Epidermal melanocyte (primary cell): ENCODE measurements around the gene FXYD1.

ENCODE experiments used
- DNase-seq: peaks from one replicate; pipeline ENCODE4 v3.0.0; 2011; ENCODE audit warnings: low spot score; ENCODE audit not compliant: insufficient read length

Gene FXYD1

DNA sequence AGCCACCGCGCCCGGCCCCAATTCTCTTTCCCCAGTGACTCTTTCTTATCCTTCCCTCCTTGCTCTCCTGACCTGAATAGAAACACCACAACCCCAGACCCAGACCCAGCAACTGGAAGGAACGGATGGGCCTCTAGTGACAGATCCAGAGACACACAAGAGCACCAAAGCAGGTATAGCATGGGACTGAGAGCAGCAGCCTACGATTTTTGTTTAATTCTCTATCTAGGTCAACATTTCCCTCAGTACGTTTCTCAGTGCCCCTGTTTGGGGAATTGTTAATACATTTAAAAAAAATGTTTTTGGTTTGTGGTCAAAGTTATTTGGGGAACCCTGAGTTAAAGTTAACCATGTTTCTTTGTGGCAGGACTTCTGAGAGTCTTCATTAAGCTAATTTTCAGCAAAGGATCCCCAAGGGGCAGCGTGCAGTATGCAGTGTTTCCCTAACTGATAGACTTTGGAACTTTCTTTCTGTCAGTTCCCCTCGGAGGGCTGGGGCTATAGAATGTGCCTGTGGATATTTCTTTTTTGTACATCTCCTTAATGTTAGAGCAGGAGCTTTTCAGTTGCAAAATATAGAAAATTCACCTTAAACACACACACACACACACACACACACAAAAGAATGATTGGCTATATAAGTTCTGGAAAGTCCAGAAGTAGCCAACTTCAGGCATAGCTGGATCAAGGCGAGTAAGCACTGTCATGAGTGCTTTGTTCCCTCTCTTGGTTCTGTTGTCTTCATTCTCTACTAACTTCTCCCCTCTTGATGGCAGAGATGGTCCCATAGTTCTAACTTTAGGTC lies 22.2 kb downstream of the FXYD1 start:
- no peak for DNase-seq

DNA sequence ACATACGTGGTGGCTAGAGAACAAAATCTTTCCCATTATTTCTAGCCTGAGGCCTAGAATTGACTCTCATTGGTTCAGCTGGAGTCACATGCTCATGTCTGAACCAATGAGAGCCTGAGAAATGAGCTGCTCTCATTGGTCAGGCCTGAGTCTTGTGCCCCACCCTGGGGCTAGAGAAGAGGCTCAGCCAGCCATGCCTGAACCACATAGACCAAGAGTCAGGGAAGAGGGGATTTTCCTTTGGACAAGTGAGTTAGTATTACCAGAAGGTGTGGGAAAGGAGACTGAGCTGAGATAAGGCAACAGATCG lies 22.8 kb downstream of the FXYD1 start:
- DNase-seq, result no peak

DNA sequence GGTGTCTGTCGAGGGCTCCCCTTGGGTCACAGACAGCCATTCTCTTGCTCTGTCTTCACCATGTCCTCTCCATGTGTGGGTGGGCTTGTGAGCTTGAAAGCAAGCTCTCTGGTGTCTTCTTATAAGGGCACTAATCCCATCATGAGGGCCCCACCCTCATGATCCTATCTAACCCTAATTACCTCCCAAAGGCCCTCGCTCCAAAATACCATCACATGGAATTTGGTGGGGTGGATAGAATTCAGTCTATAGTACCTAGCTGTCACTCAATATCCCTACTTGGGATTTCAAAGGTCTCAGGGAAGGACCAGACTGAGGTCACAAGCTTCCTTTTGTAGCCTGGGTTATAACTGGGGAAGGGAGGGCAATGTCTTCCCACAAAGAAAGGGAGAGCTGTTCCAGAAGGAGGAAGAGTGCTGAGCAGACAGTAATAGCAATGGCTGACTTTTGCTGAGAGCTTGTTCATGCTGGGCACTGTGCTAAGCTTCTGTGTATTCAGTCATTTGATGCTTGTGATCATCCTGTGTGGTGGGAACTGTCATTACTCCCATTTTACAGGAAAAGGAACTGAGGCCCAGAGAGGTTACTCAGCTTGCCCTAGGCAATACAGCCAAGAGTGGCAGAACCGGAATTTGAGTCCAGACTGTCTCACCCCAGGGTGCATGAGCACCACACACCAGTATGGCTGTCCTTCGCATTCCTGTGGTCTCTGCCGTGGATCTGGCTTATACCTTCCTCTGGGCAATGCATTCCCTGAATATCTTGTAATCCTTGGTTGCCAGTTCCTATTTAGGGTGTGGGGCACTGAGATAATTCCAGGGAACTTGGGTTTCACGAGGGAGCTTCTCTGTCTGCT lies 24.1 kb downstream of the FXYD1 start:
- DNase-seq, result no peak

DNA sequence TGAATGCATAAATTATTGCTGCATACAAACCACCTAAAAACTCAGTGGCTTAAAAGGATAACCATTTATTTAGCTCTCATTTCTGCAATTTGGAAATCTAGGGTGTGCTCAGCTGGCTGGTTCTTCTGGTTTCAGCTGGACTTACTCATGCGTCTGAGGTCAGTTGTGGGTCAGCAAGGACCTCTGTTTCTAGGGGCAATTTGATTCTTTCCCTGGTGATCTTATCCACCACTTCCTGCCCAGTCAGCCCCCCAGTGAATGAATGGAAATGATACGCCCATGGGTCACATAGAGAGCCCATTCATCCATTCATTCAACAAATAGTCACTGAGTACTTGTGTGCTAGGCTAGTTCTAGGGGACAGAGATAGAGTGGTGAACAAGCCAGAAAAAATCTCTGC lies 25.8 kb downstream of the FXYD1 start:
- DNase-seq, result no peak

DNA sequence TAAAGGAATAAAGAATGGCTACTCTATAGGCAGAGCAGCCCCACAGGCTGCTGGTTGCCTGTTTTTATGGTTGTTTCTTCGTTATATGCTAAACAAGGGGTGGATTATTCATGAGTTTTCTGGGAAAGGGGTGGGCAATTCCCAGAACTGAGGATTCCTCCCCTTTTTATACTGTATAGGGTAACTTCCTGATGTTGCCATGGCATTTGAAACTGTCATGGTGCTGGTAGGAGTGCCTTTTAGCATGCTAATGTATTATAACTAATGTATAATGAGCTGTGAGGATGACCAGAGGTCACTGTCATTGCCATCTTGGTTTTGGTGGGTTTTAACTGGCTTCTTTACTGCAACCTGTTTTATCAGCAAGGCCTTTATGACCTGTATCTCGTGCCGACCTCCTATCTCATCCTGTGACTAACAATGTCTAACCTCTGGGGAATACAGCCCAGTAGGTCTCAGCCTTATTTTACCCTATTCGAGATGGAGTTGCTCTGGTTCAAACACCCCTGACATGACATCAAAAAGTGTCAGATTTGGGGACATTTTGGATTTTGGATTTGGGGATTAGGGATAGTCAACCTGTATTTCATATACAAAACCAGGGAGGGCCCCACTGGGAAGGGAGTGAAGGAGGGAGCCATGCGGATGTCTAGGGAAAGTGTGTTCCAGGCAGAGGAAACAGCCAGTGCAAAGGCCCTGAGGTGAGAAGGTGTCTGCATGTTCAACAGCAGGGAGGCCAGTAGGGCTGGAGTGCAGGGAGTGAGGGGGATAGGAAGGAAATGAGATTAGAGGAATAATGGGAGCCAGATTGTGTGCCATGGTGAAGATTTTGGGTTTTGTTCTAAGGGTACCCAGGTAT lies 26.8 kb downstream of the FXYD1 start:
- no peak for DNase-seq

DNA sequence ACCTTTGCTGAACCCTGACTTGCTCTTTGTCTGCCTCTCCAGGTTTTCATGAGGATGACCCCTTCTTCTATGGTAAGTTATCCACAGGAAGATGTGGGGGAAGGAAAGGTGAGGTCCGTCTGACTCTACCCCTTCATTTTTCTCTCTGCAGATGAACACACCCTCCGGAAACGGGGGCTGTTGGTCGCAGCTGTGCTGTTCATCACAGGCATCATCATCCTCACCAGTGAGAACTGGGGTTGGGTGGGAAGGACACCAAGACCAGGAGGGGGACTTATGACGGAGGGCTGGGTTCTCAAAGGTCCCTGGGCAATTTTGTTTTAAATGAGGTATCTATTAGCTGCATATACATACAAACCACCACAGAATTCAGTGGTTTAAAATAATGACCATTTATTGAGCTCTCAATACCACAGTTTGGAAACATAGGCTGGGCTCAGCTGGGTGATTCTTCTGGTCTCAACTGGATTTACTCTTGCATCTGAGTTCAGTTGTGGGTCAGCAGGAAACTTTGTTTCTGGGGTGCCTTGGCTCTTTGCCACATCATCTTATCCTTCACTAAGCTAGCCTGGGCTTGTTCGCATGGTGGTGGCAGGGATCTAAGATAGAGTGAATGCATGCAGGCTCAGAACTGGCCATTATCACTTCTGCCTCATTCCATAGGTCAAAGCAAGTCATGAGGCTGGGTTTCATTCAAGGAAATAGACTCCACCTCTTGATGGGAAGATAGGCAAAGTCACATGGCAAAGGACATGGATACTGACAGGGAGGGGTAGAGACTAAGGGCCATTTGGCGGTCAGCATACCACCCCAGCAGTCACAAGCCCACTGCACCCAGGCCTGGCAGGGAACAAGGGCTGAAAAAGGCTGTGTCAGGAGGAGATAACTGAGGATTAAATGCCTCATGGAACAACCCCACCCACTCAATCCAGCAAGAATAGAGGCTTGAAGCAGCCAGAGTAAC lies 27.8 kb downstream of the FXYD1 start:
- no peak for DNase-seq

DNA sequence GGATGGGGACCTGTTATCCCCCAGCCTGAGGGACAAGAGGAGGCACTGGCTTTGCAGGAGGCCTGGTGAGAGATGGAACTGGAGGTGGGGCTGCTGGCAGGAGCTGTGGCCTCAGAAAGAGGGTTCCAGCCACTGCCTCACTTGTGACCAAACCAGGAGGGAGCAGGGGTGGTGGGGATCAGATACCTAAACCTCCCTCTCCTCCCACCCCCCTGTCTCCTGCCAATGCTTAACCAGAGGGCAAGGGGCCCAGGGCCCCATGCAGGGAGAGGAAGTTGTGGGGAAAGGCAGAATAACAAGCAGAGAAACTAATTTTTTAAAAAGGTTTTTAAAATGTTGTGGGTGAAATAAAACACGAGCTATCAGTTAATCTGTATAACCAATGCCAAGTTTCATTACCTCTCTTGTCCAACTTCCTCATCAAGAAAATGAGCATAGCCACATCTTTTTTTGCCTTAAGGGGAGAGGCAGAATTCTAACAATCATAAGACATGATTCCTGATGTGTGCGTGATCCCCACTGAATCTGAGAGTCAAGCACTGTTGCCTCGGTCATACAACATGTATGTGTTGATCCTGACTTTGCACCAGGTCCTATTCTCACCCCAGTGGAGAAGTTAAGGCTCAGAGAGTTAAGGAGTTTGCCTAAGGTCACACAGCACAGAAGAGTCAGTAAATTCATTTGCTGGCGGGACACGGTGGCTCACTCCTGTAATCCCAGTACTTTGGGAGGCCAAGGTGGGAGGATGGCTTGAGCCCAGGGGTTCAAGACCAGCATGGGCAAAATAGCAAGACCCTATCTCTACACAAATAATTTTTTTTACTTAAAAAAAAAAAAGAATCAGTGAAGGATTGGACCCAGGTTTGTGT lies 28.9 kb downstream of the FXYD1 start:
- no peak for DNase-seq

DNA sequence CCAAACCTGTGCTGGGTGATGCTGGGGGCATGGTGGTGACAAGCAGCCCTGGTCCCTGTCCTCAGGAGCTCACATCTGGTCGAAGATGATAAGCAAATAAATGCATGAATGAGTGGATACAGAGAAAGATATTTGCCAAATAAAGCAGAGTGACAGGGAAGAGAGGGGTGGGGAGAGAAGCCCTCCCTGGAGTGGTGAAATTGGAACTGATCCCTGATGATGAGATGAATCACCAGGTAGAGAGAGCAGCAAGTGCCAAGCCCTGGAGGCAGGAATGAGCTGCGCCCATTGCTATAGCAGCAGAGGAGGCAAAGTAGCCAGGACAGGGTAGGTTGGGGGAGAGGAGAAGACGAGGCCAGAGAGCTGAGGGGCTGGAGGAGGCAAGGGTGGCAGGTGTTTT lies 29.6 kb downstream of the FXYD1 start:
- no peak for DNase-seq

DNA sequence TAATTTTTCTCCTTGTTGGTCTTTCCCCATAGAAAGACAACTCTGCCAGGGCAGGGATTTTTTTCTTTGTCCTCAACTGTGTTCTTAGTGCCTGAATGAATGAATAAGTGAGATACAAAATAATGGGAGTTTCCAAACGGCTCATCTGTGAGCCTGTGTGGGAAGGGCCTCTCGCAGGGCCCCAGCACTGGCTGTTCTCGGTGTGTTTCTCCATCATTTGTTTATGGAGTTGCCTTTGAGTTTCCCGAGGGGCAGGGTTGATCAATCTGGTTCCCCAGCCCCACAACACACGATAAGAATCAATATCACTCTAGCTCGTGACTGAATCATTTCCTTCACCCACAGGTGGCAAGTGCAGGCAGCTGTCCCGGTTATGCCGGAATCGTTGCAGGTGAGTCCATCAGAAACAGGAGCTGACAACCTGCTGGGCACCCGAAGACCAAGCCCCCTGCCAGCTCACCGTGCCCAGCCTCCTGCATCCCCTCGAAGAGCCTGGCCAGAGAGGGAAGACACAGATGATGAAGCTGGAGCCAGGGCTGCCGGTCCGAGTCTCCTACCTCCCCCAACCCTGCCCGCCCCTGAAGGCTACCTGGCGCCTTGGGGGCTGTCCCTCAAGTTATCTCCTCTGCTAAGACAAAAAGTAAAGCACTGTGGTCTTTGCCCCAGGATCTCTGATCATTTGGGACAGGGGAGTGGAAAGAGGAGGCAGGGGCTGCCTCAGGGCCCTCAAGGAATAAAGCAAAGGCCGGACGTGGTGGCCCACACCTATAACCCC lies 30.8 kb downstream of the FXYD1 start:
- no peak for DNase-seq

DNA sequence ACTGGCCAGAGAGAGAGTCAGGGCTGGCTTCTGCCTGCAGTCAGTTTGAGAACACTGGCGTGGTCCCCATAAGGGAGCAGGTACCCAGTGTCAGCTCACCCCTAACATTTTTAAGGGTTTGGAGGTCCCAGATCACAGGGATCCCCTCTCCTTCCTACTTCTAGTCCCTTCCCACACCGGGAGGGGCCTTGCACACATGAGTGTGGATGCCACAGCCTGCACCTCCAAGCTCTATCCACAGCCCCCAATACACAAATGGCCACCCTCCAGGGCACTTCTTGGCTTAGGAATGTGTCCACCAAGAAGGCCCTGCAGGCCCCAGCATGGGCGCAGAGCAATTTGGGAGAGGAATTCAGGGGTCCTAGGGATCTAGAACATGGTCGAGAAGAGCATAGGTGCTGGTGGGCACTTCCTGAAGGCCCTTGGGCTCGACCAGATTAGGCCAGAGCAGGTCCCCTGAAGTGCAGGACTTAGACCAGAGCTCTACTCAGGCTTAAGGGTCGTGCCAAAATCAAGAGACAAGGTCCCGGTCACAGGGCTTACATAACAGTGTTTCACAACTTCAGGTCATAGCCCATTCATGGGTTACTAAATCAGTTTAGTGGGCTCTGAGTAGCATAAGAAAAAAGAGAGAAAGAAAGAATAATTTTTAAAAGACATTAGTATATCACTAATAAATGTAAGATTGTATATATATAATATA lies 31.9 kb downstream of the FXYD1 start:
- no peak for DNase-seq

DNA sequence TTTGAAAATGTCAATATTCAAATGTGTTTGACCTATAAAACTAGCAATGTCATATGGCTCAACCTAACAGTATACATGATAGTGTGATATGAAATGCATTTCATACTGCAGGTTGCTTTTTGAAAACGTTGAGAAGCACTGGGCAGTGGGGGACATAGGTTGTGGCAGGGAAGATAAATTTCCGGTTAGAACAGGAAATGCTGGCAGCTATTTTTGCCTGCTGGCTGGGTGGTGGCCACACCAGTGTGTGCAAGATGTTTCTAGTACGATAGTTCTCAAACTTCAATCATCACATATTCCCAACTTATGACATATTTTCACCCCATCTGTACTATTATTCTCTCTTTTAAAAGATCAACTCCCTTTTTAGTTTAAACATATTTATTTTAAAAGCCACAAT lies 33.1 kb downstream of the FXYD1 start:
- DNase-seq, result no peak

DNA sequence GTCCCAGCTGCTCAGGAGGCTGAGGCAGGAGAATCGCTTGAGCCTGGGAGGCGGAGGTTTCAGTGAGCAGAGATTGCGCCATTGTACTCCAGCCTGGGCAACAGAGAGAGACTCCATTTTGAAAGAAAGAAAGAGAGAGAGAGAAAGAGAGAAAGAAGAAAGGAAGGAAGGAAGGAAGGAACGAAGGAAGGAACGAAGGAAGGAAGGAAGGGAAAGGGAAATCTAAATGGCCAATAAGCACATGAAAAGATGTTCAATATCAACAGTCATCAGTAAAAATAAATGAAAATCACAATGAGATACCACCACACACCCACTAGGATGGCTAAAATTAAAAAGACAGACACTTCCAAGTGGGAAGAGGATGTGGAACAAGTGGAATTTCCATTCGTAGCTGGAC lies 35.6 kb downstream of the FXYD1 start:
- no peak for DNase-seq

DNA sequence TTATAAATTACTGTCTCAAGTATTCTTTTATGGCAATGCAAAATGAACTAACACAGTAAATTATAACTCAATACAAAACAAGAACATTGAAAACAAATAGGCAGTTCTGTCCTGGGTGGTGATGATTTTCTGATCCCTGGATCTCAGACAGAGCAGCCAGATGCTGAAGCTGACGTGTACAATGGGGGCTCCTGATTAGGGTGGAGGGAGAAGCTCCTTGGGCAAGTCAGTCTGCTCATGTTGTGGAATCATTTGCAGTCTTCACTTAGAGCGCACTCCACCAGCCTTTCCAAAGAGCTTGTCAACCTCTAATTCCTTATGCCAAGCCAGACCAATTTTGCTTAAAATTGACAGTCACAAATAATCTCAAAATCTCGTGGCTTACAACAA lies 37.6 kb downstream of the FXYD1 start:
- no peak for DNase-seq

DNA sequence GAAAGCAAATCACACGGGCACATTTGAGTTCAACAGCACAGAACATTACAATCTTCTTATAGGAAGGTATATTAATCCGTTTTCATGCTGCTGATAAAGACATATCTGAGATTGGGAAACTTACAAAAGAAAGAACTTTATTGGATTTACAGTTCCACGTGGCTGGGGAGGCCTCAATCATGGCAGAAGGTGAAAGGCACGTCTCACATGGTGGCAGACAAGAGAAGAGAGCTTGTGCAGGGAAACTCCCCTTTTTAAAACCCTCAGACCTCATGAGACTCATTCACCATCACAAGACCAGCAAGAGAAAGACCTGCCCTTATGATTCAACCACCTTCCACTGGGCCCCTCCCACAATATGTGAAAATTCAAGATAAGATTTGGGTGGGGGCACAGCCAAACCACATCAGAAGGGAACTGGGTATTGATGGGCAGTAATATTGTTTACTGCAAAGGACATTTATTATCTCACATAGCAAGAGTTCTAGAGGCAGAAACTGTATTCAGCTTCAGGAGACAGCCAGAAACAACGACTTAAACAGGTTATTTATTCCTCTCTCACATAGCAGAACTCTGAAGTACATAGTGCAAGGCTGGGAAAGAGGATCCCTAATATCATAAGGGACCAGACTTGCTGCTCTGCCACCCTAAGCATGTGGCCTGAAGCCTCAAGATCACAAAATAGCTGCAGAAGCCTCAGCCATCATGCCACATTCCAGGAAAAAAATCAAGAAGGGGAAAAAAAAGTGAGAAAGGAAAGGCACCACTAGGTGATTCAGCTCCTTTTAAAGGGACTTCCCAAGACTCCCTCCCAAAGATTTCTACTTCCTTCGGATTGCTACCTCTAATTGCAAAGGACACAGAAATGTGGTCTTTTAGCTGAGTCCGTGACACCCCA lies 39.0 kb downstream of the FXYD1 start:
- no peak for DNase-seq

DNA sequence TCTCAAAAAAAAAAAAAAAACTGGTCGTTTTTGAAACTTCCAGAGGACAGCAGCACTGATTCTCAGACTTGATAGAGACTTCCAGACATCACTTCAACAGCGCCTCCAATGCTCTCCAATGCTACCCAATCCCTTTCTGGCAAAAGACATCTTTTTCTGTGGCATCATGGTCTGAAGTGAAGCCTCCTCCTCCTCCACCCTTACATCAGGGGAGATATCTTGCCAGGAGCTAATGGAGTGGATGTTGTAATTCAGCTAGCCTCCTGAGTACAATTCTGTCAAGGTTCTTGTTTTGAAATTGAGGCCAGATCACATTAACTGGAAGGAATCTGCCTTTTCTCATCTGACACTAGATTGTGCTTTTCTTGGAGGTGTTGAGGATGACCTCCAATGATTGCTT lies 40.1 kb downstream of the FXYD1 start:
- DNase-seq, result no peak

DNA sequence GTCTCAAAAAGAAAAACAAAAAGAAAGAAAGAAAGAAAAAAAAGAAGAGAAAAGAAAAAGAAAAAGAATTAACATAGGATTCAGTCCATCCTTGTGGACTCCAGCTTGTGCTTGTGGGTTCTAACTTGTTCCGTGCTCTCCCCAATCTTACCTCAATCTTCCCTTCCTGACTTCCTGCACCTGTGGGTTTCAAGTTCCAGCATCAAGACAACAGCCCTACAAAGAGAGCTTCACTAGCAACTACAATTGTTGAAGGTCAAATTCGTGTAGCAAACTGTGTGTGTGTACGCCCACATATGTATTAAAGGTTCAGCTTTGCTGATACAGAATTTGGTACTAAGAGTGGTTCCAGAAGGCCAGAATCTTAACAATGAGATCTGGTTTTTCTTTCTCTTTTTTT lies 41.2 kb downstream of the FXYD1 start:
- no peak for DNase-seq

DNA sequence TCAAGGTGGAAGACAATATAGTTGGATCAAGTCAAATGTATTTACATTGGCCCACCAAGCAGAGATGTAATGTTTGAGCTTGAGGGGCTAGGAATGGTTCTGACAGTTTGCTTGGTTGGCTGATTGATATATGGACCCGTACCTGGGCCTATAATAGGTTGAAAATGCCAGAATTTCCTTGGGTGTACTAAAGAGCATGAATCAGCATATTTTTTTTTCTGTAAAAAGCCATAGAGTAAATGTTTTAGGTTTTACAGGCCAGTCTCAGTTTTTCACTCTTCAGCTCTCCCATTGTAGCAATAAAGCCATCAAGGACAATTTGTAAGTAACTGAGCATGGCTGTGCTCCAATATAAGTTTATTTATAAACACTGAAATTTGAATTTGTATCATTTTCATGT lies 42.8 kb downstream of the FXYD1 start:
- DNase-seq, result no peak

DNA sequence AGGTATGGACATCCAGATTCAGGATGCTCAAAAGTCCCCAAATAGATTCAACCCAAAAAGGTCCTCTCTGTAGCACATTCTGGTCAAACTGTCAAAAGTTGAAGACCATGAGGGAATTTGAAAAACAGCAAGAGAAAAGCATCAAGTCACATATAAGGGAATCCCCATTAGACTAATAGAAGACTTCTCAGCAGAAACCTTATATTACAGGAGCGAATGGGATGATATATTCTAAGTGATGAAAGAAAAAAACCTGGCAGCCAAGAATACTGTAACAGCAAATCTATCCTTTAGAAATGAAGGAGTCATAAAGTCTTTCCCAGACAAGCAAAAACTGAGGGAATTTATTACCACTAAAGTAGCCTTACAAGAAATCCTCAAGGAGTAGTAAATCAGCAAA lies 45.6 kb downstream of the FXYD1 start:
- DNase-seq, result no peak
